Parathyroid adenoma (tissue), 2 donors: Measurements from ENCODE around the gene HCAR3.

Source experiments
- H2AFZ ChIP-seq: fragments of 300-600 bp; sonication (generic); one replicate; pipeline ENCODE4 v1.7.0; 2017; ENCODE audit warnings: antibody characterized with exemption, mild to moderate bottlenecking
- H3K27ac ChIP-seq: fragments of 300-600 bp; sonication (generic); one replicate; pipeline ENCODE4 v1.7.0; 2017
- H3K27me3 ChIP-seq: fragments of 300-600 bp; sonication (generic); one replicate; pipeline ENCODE4 v1.7.0; 2017; ENCODE audit warnings: low read length; ENCODE audit not compliant: control insufficient read depth, insufficient read depth
- H3K36me3 ChIP-seq: fragments of 300-600 bp; sonication (generic); one replicate; pipeline ENCODE4 v1.7.0; 2017; ENCODE audit warnings: low read length; ENCODE audit not compliant: control insufficient read depth, insufficient read depth
- H3K4me1 ChIP-seq: fragments of 300-600 bp; sonication (generic); one replicate; pipeline ENCODE4 v1.7.0; 2017; ENCODE audit warnings: control low read depth
- H3K4me2 ChIP-seq: fragments of 300-600 bp; sonication (generic); one replicate; pipeline ENCODE4 v1.7.0; 2017; ENCODE audit warnings: low read length
- H3K4me3 ChIP-seq: fragments of 300-600 bp; sonication (generic); one replicate; pipeline ENCODE4 v1.7.0; 2017; ENCODE audit warnings: low read depth, low read length
- H3K79me2 ChIP-seq: fragments of 300-600 bp; sonication (generic); one replicate; pipeline ENCODE4 v1.7.0; 2017; ENCODE audit warnings: control low read depth
- H3K9ac ChIP-seq: fragments of 300-600 bp; sonication (generic); one replicate; pipeline ENCODE4 v1.7.0; 2017; ENCODE audit warnings: mild to moderate bottlenecking
- H3K9me3 ChIP-seq: fragments of 300-600 bp; sonication (generic); one replicate; pipeline ENCODE4 v1.7.0; 2017; ENCODE audit warnings: low read length; ENCODE audit not compliant: control insufficient read depth
- TF ChIP-seq, protein P1 (sequence below): fragments of 300-600 bp; sonication (generic); IDR thresholded peaks from one replicate; pipeline ENCODE4 v1.7.0; 2017; ENCODE audit warnings: antibody characterized with exemption, mild to moderate bottlenecking
- donor health status: primary hyperparathyroidism.

HCAR3 gene

DNA sequence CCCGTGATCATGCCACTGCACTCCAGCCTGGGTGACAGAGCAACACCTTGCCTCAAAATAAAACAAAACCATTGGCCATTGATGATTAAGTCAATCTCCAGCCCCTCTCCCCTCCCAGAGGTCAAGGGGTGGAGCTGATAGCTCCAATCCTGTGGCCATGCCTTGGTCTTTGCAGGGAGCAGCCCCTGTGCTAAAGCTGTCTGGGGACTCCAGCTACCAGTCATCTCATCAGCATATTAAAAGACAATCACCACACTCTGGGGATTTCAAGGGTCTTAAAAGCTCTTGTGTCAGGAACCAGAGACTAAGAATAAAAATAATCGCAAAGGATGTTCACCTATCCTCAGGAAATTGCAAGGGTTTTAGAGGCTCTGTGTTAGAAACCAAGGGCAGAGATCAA is 44.1 kb downstream of the HCAR3 start:
- H3K36me3 ChIP-seq = no peaks in the 10 kb centered on the region
- no peak overlapping the region for H2AFZ ChIP-seq
- no peaks in the 10 kb centered on the region for H3K79me2 ChIP-seq
- TF ChIP-seq, protein P1, sequence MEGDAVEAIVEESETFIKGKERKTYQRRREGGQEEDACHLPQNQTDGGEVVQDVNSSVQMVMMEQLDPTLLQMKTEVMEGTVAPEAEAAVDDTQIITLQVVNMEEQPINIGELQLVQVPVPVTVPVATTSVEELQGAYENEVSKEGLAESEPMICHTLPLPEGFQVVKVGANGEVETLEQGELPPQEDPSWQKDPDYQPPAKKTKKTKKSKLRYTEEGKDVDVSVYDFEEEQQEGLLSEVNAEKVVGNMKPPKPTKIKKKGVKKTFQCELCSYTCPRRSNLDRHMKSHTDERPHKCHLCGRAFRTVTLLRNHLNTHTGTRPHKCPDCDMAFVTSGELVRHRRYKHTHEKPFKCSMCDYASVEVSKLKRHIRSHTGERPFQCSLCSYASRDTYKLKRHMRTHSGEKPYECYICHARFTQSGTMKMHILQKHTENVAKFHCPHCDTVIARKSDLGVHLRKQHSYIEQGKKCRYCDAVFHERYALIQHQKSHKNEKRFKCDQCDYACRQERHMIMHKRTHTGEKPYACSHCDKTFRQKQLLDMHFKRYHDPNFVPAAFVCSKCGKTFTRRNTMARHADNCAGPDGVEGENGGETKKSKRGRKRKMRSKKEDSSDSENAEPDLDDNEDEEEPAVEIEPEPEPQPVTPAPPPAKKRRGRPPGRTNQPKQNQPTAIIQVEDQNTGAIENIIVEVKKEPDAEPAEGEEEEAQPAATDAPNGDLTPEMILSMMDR = no peak
- no peak overlapping the region for H3K4me2 ChIP-seq
- no peak overlapping the region for H3K9ac ChIP-seq
- H3K9me3 ChIP-seq = no peaks in the 10 kb centered on the region
- no peak overlapping the region for H3K27ac ChIP-seq
- H3K27me3 ChIP-seq = no peaks in the 10 kb centered on the region
- peaks cover 10% of the 10 kb centered on the region for H3K4me1 ChIP-seq
- H3K4me3 ChIP-seq = no peak overlapping the region

DNA sequence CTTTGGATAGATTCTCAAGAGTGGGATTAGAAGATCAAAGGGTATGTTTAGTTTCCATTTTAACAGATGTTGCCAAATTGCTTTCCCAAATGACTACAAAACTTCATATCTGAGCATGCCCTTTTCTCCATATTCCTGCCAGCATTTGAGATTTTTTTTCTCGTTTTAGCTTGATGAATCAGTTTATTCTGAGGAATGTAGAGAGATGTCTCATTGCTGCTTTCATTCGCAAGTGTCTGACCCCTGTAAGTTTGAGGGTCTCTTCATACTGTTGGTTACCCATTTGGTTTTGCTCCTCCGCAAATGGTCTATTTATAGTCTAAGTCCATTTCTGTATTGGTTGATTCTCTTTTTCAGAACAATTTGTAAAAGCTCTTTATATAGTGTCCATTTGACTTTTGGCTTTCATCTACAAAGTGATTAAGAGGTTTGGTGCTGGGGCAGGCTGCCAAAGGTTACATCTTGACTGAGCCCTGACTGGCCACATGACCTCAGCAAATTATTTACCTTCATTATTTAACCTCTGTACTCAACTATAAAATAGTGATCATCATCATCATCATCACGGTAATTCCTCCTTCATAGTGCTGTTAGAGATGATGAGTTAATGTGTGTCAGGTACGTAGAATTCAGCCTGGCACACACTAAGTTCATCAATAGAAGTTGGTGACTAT is 47.1 kb downstream of the HCAR3 start:
- no peaks in the 10 kb centered on the region for H3K79me2 ChIP-seq
- H3K27ac ChIP-seq = no peak overlapping the region
- no peaks in the 10 kb centered on the region for H3K36me3 ChIP-seq
- H3K4me1 ChIP-seq = peaks cover 5% of the 10 kb centered on the region
- TF ChIP-seq, protein P1 = no peak
- H3K4me3 ChIP-seq = no peak overlapping the region
- H3K9me3 ChIP-seq = no peaks in the 10 kb centered on the region
- peak overlapping the region; percentile 22 for H3K4me2 ChIP-seq
- H2AFZ ChIP-seq = no peak overlapping the region
- no peak overlapping the region for H3K9ac ChIP-seq
- no peaks in the 10 kb centered on the region for H3K27me3 ChIP-seq

GRCh38 chr12:122668268-122668667 is 48.3 kb downstream of the HCAR3 start:
- Histone ChIP-seq H3K4me3 (no peak overlapping the region), H2AFZ (no peak overlapping the region), H3K9ac (no peak overlapping the region), H3K36me3 (no peaks in the 10 kb centered on the region), H3K4me2 (no peak overlapping the region), H3K9me3 (no peaks in the 10 kb centered on the region), H3K27ac (no peak overlapping the region), H3K79me2 (no peaks in the 10 kb centered on the region), H3K4me1 (no peaks in the 10 kb centered on the region), H3K27me3 (no peaks in the 10 kb centered on the region)
- TF ChIP-seq, protein P1 = no peak

DNA sequence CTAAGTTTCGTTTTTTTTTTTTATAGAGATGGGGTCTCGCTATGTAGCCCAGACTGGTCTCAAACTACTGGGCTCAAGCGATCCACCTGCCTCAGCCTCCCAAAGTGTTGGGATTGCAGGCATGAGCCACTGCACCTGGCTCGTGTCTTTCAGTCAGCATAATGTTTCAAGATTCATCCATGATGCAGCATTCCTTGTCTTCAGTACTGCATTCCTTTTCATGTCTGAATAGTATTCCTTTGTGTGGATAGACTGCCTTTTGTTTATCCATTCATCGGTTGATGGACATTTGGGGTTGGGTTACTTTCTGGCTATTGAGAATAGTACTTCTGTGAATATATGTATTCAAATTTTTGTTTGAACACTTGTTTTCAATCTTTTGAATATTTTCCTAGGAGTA is 50.9 kb downstream of the HCAR3 start:
- no peaks in the 10 kb centered on the region for H3K79me2 ChIP-seq
- no peak overlapping the region for H3K9ac ChIP-seq
- H3K36me3 ChIP-seq = no peaks in the 10 kb centered on the region
- TF ChIP-seq, protein P1 = no peak
- H3K27me3 ChIP-seq = no peaks in the 10 kb centered on the region
- peaks cover 5% of the 10 kb centered on the region for H3K4me1 ChIP-seq
- H2AFZ ChIP-seq = no peak overlapping the region
- no peak overlapping the region for H3K27ac ChIP-seq
- H3K4me3 ChIP-seq = no peak overlapping the region
- H3K4me2 ChIP-seq = no peak overlapping the region
- no peaks in the 10 kb centered on the region for H3K9me3 ChIP-seq

DNA sequence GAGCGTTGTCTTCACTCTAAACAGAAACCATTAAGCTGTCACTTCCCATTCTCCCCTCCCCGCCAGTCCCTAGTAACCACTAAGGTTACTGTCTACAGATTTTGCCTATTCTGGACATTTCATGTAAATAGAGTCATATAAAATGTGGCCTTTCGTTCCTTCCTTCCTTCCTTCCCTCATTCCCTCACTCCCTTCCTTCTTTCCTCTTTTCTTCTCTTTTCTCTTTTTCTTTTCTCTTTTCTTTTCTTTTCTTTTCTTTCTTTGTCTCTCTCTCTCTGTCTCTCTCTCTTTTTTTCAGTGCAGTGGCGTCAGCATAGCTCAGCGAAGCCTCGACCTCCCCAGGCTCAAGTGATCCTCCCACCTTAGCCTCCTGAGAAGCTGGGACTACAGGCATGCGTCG is 51.3 kb downstream of the HCAR3 start:
- no peak overlapping the region for H2AFZ ChIP-seq
- no peaks in the 10 kb centered on the region for H3K27me3 ChIP-seq
- H3K4me1 ChIP-seq = peaks cover 9% of the 10 kb centered on the region
- no peak overlapping the region for H3K9ac ChIP-seq
- TF ChIP-seq, protein P1 = no peak
- no peak overlapping the region for H3K27ac ChIP-seq
- H3K4me3 ChIP-seq = no peak overlapping the region
- no peaks in the 10 kb centered on the region for H3K9me3 ChIP-seq
- no peak overlapping the region for H3K4me2 ChIP-seq
- H3K79me2 ChIP-seq = no peaks in the 10 kb centered on the region
- H3K36me3 ChIP-seq = no peaks in the 10 kb centered on the region
